ENCODE results near the gene GLTP.
"Not testable (repeated sequence)": the region's sequence is repeated elsewhere in the genome, so short reads cannot be mapped to it uniquely, and the experiment has no call there.

The GLTP gene

DNA sequence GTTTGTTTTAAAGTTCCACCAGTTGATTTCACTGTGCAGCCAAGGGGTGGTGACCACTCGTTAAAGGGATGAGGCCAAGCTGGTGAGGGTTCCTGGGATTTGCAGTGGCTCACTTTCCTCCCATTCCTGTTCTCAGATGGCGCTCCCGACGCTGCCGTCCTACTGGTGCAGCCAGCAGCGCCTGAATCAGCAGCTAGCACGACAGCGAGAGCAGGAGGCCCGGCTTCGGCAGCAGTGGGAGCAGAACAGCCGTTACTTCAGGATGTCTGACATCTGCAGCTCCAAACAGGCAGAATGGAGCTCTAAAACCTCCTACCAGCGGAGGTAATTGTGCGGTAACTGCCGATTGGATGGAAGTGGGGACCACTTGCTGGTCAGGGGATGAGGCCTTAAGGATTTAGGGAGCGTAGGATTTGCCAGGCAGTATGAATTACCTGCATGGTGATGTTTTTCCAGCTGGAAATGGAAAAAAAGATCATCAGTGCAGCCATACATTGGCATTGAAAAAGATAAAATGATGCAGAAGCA lies 22.6 kb upstream of the GLTP start:
- no peak for DNase-seq (ENCODE audit: low read depth in 3 of 3)

DNA sequence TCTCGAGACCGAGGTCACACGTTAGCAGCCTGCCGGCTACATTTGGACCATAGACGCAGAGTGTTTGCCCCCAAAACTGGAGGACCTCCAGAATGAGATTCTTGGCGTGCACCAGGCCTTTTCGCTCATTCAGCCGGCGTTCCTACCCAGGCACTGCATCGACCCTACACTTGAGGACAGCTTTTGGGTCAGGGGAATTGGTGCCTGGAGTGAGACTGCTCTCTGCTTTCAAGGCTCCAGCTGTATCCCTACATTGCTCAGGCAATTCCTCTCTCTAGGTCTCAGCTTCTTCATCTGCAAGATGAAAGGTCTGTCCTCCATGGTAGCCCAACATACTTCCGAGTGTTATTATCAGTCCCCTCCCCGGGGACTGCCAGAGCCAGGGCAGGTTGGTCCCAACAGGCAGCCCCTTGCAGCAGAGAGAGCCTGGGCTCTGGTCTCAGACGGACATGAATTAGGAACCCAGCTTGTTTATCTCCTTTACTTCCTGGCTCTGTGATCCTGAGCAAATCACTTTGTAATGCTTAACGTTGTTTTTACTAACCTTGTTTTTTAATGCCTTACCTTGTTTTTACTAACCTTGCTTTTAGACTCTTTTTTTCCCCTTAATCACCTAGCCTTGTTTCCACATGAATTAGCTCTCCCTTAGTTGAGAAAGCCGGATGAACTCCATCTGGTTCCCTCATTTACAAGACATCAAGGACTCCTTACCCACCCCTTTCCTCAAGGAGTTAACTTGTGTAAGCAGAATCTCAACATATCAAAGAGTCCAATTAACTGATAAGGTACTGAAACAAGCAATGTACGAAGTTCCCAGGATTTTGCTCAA lies 20.6 kb upstream of the GLTP start:
- no peak for DNase-seq (ENCODE audit: low read depth in 3 of 3)

DNA sequence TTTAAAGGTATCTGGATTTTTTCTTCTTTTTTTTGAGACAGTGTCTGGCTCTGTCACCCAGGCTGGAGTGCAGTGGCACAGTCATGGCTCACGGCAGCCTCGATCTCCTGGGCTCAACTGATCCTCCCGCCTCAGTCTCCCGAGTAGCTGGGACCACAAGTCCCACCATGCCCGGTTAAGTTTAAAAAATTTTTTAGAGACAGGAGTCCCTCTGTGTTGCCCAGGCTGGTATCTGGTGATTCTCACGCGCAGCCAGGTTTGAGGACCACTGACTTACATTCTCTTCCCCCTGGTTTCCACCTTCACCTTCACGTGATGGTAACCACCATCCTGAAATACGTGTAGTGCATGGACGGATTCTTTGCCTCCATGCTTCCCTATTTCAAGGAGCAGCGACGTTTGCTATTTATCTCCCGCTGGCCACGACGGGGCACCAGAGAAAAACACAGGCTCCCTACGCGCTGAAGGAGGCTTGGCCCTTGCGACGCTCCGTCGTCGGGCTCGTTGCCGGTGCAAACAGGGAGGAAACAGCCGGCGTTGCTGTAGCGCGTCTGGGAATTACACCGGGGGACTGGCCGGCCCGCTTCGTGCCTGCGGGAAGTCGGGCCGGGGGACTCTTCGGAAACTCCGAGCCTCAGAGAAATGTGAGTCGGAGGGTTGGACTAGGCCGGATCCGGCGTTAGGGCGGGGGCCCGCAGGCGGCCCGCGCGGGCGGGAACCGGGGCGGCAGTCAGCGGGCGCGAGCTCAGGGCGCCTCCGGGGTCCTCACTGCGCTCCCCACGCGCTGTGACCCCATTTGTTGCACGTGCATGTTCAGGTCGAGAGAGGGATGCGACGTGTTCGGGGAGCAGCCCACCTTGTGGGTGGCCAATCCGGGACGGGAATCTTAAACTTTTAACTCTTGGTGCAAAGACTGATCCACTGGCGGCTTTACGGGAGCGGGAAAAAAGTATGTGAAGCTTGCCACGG lies 19.7 kb upstream of the GLTP start, which contains the start of gene TCHP:
Gene TCHP, plus strand, starts transcription at position 492 of the 969 bp plus-strand sequence. CDS start 2,753 bp downstream, outside the sequence.
- DNase-seq (ENCODE audit: low read depth in 3 of 3), result peak; percentile 52 to 69 (median 54)

DNA sequence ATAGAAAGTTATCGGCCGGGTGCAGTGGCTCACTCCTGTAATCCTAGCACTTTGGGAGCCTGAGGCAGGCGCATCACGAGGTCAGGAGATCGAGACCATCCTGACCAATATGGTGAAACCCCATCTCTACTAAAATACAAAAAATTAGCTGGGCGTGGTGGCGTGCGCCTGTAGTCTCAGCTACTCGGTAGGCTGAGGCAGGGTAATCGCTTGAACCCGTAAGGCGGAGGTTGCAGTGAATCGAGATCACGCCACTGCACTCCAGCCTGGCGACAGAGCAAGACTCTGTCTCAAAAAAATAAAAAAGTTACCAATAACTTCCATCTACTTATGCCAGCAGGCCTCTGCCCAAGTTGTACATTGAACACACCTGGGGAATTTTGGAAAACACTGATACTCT lies 19.0 kb upstream of the GLTP start:
- DNase-seq (ENCODE audit: low read depth in 3 of 3), result not testable (repeated sequence)

DNA sequence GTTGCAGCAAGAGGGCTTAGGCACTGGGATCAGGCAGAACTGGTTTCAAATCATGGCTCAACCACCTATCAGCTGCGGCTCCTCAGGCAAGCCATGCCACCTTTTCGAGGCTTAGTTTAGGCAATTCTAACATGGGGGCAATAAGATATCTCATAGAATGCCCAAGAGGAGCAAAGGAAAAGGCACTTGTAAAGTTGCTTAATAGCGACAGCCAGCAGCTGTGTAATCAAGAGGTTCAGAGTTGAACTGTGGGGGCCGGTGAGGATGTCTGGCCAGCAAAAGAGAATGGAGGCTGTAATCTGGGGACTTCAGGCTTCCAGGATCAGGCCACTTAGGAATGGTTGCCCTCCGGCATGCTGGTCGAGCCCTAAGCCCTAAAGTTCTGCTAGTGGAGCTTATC lies 16.7 kb upstream of the GLTP start:
- DNase-seq (ENCODE audit: low read depth in 3 of 3), result no peak

DNA sequence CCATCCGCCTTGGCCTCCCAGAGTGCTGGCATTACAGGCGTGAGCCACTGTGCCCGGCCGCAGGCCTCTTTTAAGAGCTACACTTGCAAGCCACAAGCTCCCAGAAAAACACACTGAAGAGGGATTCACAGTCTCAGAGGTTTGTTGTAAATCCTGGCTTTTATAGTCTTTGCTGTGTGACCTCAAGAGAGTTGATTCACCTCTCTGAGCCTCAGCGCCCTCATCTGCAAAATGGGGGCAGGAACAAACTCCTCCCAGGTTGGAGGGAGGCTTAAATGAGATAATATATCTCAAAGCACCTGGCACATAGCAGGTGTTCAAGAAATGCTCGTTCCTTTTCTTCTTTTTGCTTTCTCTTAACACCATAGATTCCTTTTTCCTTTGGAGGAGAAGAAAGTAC lies 15.8 kb upstream of the GLTP start:
- no peak for DNase-seq (ENCODE audit: low read depth in 3 of 3)

DNA sequence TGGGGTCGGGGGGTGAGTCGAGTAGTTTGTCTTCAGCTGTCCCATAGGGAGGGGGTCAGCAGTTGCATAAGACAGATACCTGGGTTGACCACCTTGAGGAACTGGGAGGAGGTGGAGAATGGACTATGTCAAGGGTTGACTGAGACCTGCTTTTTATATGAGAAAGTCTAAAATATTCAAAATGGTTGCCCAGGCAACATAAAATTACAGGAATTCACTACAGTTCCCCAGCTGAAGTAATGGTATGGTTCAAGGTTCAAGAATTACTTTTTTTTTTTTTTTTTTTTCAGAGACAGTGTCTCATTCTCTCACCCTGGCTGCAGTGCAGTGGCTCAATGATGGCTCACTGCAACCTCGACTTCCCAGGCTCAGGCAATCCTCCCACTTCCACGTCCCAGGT lies 14.6 kb upstream of the GLTP start:
- no peak for DNase-seq (ENCODE audit: low read depth in 3 of 3)

DNA sequence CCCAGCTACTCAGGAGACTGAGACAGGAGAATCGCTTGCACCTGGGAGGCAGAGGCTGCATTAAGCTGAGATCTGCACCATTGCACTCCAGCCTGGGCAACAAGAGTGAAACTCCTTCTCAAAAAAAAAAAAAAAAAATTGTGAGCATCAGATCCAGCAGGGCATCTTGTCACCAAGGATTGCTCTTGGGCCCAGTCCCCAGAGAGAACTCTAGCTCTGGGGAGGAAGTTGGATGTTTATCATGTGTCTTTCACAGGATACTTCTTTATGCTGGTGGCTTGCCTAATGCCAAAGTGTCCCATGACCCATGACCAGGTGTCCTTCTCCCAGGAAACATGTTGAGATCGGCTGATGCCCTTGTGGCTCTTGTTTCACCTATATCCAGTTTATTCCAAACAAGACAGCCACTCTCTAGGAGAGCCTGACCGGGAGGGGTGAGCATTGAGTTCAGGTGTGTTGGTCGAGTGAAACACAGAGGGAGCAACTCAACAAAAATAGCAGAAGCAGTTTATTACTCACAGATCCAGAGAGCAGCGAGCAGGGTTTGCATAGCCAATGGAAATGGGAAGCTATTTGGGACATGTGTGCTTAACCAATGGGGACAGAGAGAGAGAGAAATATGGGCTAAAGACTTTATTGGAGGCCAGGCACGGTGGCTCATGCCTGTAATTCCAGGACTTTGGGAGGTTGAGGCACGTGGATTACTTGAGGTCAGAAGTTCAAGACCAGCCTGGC lies 13.1 kb upstream of the GLTP start:
- DNase-seq (ENCODE audit: low read depth in 3 of 3), result no peak

DNA sequence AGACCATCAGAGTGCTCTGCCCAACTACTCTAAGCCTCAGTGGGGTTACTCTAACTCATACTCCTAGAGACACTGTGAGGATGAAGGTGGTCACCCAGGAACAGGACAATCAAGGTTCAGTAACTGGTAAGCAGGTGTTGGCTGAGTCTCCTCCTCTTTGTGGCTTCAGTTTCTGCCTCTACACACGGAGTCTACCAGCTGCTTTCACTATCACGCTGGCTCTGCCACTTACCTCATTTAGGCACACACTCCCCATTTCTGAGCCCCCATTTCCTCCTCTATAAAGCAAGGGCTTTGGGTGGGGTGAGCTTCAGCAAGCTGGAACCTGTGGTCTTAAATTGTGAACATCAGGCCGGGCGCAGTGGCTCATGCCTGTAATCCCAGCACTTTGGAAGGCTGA lies 12.4 kb upstream of the GLTP start:
- DNase-seq (ENCODE audit: low read depth in 3 of 3), result no peak

DNA sequence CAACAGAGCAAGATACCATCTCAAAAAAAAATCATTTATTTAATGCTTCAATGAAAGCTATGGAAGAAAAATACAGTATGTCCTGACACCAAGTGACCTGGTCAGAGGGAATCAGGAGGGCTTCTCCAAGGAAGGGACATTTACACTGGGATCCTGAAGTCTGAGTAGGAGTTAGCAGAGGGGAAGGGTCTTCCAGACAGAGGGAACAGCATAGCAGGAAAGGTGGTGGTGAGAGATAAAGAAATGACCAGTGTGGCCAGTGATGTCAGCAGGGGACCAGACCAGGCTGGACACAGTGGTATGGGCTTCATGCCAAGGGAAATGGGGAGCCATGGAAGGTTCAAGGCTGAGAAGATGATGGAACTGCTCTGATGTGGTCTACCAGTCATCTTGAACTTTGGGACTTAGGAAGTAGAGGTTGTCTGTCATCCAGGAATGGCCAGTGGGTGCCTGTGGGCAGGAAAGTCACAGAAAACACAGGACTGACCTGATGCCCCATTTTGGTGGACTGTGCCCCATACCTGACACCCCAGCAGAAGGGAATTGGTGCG lies 11.9 kb upstream of the GLTP start:
- no peak for DNase-seq (ENCODE audit: low read depth in 3 of 3)

DNA sequence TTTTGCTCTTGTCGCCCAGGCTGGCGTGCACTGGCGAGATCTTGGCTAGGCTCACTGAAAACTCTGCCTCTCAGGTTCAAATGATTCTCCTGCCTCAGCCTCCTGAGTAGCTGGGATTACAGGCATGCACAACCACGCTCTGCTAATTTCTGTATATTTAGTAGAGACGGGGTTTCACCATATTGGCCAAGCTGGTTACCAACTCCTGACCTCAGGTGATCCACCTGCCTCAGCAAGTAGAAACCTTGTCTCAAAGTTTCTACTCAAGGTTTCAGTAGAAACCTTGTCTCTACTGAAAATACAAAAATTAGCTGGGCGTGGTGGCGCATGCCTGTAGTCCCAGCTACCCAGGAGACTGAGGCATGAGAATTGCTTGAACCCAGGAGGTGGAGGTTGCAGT lies 11.4 kb upstream of the GLTP start:
- DNase-seq (ENCODE audit: low read depth in 3 of 3), result not testable (repeated sequence)

DNA sequence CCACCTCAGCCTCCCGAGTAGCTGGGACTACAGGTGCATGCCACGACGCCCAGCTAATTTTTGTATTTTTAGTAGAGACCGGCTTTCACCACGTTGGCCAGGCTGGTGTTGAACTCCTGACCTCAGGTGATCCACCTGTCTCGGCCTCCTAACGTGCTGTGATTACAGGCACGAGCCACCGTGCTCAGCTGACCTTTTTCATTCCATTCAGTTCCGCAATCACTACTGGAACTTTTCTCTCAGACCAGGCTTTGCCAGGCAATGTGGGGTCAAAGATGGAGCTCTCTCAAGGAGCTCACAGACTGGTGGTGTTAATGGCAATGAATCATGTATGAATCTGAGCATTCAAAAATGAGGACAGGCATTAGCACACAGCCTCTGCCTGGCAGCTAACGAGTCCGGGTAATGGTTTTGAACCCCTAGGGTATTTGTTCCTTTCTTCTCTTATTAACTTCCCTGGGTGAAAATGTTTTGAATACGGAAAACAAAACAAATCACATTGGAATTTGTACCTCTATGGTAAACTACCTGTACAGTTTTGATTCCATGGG lies 10.4 kb upstream of the GLTP start:
- DNase-seq (ENCODE audit: low read depth in 3 of 3), result no peak

DNA sequence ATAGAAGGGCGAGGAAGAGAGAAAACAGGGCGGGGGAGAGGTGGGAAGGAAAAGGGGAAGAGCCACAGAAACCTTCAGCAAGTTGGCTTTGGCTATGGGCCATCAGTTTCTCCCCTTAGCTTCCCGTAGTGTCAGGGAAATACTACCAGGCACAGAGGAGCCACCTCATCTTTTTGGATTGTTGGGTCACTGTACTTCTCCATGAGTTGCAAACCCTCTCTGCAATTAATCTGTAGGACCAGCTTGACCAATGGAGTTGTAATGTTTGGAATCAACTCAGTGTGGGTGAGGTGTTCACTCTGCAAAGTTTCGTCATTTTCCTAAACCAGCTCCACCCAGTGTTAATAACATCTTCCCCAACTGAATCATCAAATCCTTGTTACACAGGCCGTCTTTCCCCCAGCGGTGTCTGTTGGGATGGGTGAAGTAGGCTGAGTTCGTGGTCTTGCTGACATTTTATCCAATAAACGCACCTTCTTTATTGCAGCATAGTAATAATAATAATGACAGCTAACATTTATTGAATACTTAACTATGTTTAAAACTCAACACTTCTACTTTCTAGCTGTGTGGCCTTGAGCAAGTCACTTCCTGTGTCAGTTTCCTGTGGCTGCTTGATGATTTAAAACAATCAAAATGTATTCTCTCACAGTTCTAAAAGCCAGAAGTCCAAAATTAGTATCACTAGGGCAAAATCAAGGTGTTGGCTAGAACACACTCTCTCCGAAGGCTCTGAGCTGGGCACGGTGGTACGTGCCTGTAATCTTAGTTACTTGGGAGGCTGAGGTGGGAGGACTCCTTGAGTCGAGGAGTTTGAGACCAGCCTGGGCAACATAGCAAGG lies 8.1 kb upstream of the GLTP start:
- DNase-seq (ENCODE audit: low read depth in 3 of 3), result no peak

DNA sequence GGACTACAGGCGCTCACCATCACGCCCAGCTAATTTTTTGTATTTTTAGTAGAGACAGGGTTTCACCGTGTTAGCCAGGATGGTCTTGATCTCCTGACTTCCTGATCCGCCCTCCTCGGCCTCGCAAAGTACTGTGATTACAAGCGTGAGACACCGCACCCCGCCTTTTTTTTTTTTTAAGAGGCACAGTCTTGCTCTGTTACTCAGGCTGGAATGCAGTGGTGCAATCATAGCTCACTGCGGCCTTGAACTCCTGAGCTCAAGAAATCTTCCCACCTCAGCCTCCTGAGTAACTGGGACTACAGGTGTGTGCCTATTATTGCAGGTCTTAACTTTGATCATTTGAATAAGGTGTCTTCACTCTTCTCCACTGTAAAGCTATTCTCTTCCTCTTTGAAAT lies 5.3 kb upstream of the GLTP start:
- DNase-seq (ENCODE audit: low read depth in 3 of 3), result no peak

DNA sequence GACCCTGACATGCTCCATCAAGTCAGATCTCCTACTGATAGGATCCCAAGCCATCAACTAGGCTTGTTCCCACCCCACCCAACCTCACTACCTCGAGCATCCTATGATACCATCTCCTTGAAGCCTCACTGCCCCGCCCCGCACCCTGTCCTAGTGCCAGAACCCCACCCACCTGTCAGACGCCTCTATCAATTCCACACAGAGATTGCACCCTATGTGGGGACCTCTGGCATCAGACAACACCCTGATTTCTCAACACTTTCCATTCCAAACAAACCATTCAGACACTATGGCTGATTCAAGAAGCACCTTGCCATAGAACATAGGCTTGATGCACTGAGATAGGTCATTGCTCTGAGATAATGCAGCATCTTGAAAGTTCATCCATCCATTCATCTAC lies 3.1 kb upstream of the GLTP start:
- DNase-seq (ENCODE audit: low read depth in 3 of 3), result no peak

DNA sequence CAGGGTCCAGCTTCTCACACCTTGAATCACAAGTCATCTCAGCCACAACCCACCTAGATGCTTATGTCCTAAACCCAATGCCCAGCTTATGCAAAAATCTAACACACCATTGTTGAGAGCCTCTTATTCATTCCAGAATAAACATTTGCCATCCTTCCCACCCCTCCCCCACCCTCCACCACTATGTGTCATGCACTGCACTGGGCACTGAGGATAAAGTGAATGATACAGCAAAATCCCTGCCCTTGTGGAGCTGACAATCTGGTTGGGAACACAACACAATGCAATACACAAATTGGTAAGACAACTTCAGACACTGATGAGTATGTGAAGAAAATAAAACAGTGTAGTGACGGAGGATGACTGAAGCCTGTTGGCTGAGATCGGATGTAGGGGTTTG lies 1.4 kb upstream of the GLTP start:
- DNase-seq (ENCODE audit: low read depth in 3 of 3), result no peak

DNA sequence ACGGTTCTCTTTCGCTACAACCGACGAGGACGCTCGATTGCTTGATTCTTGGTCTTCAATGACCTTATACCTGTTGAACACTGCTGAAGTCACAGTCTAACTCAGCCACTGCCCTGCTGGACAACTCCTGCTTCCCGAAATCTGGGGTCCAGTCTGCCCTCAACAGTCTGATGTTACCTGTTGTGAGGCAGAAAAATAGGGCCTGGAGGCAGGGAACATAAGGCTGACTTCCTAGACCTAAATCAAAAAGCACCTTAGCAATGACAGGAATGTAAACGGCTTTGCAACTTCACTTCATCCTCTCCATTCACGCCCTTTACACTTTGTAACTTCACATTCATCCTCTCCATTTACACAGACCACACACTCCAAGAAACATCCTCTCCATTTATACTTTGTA lies 597 bp upstream of the GLTP start:
- DNase-seq (ENCODE audit: low read depth in 3 of 3), result no peak

DNA sequence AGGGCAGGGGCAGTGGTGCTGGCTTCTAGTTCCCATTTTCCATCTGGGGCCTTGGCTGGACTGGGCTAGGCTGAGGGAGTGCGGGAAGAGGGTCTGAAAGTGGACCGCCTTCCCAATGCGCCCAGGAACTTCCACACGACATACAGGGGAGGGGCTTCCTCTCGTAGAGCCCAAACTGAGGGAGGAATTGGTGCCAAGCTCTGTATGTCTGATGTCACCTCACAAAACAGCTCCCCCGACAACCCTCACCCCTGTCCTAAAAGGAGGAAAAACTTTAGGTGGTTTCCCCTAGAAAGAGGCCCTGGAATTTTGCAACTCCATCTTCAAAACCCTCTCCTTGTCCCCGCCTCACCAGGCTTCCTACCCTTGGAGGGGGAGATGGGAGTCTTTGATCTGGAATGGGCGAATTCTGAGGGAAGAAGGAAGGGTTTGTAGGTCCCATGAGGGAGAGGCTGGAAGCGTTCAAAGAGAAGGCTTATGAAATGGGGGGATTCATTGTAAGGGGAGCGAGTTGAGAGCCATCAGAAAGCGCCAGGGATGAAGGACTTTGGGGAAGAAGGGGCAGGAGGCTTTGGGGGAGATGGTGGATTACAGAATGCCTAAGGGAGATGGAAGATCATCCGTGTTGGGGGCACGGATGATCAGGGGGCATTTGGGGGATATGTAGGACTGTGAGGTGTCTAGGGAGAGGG lies 844 bp downstream of the GLTP start:
- DNase-seq (ENCODE audit: low read depth in 3 of 3), result no peak

DNA sequence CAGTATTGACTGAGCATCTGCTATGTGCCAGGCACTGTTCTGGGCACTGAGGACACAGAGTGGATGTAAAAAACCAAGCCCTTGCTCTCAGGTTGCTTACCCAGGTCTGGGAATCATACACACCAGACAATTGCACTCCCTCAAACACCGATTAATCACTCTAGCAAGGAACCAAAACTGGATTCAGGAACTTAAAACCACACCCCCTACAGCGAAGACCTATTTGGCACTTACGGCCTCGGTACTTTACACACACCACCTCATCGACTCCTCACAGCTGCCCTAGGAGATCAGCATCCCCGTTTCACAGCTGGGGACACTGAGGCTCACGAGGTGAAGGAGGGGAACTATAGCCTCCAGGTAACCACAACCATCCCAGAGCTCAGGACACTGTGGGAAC lies 1.6 kb downstream of the GLTP start:
- no peak for DNase-seq (ENCODE audit: low read depth in 3 of 3)

DNA sequence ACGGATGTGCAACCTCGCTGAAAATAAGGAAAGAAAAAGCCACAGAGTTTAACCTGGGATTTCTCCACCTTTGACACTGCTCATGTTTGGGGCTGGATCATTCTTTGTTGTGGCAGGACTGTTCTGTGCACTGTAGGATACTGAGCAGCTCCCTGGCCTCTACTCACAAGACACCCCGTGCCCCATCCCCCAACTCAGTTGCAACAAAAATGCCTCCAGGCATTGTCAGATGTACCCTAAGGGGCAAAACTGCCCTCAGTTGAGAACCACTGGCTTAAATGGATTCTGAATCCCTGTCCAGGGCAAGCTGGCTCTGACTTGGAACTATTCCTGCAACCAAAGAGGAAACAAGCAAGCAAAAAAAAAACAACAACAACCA lies 2.1 kb downstream of the GLTP start:
- DNase-seq (ENCODE audit: low read depth in 3 of 3), result no peak

All from stimulated activated CD4-positive, alpha-beta T cell treated with anti-CD3 and anti-CD28 coated beads, TNF-alpha, amount 100 ng/mL, for 24 hours (primary cell).